ENCODE measurements around the gene PEX14.

The PEX14 gene

DNA sequence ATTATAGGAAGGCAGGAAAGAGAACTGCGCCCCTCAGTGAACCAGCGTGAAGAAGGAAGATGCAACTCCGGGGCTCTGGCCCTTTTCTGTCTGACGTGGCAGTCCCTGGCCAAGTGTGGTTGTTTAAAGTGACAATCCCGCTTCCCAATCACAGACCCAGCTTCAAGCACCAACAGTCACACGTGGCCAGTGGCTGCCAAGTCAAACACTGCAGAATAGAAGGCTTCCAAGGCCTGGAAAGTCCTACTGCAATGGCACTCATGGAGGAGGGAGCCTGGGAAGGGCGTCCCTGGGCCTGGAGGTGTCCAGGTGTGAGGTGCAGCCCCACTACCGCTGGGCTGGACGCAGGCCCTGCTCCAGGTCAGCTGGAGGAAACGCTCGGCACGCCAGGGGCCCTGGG lies 177.9 kb downstream of the PEX14 start:
- no peak for DNase-seq

- no peak for DNase-seq
Measured at GRCh38 chr1:10653370-10654125, 178.8 kb downstream of the PEX14 start.

DNA sequence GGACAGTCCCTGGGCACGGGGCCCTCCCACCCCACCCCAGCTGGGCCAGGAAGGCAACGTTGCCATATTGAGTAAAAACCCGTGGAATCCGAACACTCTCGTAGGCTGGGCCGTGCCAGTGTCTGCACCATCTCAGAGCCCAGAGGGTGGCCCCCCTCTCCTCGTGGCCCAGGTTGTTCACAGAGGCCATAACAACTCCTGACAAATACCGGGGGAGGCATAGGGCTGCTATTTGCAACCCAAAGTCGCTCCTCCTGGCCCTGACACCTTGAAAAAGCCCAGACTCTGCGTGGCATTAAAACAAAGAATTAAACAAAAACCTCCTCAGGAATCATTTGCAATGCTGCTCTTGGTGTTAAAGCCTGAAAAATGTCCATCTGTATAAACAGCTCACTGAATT lies 180.3 kb downstream of the PEX14 start:
- DNase-seq, result no peak

DNA sequence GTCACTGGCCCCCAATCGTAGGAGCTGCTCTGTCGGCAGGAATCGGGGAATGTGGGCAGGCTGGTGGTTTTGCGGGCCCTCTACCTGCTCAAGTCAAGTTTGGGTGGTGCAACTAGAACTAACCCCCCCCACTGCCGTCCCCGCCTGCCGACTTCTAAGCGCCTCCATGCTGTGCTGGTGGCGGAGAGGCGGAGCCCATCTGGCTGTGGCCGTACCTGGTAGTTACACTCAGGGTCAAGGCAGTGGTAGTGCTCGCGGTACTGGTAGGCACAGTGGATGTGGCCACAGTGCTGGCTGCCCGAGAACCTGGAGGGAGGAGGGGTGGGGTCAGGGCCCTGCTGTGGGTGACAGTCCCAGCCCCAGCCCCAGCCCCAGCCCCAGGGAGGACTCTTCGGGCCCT lies 181.7 kb downstream of the PEX14 start:
- no peak for DNase-seq

GRCh38 chr1:10657088-10657847 lies 182.5 kb downstream of the PEX14 start:
- DNase-seq, result no peak

DNA sequence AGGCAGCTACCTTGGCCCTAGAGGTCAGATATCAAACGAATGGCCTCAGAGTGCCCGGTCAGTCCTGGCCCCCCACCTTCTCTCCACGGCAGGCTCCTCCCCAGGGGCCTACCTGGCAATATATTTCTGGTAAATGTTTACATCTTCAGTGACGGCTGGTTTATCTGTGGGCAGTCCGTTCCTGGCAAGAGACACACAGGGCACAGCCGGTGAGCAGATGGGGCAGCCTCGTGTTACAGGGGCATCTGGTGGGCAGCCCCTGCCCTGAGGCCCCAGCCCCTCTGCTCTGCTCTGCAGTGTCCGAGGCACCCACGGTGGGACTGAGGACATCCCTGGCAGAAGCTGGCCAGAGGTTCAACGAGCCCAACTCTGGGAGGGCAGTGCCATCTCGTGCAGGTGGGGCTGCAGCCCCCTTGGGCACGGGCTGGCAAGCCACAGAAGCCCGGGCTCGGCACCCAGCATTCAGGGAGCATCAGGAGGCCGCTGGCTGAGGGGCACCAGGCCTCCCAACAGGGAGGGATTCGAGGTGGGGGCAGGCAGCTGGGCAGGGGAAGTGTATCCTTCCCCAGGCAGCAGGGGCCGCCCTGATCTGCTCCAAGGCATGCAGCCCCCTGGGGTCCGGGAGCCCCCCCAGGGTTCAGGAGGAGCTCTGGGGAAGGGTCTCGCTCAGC lies 183.8 kb downstream of the PEX14 start:
- DNase-seq, result no peak

GRCh38 chr1:10659218-10659617 lies 184.5 kb downstream of the PEX14 start:
- DNase-seq, result no peak

DNA sequence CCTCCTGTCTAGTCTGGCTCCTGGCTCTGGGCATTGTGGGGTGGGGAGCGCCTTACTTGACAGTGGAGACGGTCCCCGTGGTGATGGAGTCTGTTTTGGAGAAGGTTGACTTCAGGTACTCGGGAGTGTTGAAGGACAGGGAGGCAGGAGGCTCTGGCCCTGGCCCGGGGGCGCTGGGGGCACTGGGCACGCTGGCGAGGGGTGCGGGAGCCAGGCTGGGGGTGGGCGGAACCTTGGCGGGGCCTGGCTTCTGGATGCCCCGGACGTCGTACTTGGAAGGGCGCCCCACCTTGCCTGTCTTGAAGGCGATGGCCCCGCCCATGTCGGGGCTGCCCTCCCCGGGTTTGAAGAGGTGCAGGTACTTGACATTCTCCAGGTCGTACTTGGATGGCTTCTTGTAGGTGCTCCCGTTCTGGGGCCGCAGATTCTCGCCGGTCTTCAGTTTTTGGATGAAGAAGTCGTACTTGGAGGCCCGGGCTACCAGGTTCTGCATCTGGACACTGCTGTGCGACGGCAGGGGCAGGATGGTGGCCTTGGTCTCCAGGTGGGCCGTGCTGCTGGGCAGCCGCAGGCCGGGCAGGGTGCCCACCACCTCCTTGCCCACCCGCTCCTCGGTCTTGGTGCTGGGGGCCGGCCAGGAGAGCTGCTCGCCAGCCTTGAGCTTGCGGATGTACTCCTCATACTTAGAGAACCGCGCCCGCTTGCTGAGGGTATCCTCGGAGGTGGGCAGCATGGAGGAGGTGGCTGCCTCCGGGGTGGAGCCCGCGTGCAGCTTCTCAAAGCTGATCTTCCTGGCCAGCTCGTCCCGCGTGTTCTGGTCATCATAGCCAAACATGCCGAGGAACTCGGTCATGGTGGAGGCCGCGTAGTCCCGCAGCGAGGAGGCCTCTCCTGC lies 185.1 kb downstream of the PEX14 start:
- DNase-seq, result no peak

GRCh38 chr1:10661453-10661852 lies 186.7 kb downstream of the PEX14 start:
- no peak for DNase-seq

- no peak for DNase-seq
Measured at GRCh38 chr1:10662090-10662688, 187.4 kb downstream of the PEX14 start.

DNA sequence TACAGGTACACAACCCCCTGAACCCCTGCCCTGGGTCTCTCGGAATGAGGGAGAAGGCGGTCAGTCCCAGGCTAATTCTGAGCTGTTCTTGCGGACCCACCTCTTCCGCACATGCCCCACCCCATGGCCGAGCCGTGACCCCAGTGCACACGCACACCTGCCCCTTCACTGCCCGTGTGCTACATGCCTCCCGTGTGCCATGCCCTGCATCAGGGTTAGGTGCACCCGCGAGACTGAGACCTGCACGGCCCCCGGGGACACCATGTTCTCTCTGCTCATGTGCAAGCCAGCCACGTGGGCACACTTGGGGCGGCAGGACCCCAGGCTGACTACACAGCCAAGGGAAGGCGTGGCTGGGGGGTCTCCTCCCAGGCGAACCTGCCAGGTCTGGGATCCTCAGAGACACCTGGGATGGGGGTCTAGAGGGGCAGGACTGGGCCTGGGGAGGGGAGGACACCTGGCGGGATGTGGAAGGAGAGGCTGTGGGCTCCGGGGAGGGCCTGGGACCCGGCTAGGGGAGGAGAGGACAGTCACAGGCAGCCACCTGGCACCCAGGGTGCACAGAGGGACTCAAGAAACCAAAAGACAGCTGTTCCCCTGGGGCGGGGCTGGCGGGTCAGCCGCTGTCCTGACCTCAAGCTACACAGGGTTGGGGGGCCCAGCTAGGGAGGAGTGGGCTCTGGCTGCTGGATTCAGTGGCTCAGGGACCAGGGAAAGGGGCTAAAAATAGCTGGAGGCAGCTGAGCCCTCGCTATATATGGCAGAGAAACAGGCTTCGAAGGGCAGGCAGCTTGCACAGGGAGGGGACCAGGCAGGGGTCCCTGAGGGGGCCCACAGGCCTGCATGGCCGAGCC lies 188.3 kb downstream of the PEX14 start:
- DNase-seq, result no peak

GRCh38 chr1:10663678-10664035 lies 188.9 kb downstream of the PEX14 start:
- DNase-seq, result no peak

DNA sequence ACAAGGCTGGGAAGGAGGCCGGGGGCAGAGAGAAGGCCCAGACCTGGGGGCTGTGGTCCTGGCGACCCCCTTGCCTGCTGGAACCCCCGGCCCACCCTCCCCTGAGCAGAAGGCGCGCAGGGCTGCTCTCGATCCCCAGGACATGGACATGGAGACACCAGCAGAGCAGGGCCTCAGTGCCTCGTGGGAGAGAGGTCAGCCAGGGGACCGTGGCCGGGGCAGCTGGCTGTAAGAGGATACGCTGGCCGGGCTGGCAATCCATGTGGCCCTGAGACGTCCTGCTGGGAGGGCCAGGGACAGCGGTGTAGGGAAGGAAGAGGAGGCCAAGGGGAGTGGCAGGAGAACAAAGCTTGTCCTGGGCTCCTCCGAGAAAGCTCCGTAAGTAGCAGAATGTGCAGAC lies 189.5 kb downstream of the PEX14 start:
- no peak for DNase-seq

GRCh38 chr1:10665226-10665625 lies 190.5 kb downstream of the PEX14 start:
- no peak for DNase-seq

DNA sequence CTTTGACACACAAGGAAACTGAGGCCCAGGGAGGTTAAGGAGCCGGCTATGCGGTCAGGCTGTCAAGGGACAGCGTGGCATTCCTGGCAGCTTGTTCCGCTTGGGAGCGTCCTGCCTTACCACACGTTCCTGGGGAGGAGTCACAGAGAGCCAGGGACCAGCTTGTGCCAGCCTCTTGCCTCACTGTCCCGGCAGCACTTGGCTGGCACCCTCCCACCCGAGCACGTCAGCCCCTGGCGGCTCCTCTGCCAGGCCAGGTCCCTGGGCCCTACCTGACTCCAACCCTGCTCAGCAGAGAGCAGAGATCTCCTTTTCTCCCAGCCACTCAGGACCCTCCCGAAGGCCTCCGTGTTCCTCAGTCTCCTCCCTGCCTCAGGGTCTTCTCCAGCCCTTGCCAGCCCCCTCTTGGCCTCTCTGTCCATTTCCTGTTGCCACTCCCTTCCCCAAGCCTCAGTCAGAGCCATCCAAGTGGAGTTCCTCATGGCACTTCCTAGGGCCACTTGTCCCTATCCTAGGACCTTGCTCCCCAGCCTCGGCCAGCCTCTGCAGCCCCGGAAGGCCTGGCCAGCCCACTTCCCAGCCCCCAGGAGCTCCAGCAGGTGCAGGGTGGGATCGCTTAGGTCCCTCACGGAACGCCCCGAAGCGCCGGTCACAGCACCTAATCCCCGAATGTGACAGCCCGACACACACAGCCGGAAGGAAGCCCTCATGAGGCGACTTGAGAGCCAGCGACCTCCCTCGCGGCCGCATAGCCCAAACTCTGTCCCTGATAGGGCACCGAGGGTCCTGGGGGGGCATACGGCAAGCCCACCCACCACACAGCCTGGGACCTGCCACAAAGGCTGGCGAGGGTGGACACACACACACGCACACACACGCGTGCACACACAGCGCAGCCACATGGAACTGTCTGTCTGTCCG lies 191.4 kb downstream of the PEX14 start:
- DNase-seq, result no peak

DNA sequence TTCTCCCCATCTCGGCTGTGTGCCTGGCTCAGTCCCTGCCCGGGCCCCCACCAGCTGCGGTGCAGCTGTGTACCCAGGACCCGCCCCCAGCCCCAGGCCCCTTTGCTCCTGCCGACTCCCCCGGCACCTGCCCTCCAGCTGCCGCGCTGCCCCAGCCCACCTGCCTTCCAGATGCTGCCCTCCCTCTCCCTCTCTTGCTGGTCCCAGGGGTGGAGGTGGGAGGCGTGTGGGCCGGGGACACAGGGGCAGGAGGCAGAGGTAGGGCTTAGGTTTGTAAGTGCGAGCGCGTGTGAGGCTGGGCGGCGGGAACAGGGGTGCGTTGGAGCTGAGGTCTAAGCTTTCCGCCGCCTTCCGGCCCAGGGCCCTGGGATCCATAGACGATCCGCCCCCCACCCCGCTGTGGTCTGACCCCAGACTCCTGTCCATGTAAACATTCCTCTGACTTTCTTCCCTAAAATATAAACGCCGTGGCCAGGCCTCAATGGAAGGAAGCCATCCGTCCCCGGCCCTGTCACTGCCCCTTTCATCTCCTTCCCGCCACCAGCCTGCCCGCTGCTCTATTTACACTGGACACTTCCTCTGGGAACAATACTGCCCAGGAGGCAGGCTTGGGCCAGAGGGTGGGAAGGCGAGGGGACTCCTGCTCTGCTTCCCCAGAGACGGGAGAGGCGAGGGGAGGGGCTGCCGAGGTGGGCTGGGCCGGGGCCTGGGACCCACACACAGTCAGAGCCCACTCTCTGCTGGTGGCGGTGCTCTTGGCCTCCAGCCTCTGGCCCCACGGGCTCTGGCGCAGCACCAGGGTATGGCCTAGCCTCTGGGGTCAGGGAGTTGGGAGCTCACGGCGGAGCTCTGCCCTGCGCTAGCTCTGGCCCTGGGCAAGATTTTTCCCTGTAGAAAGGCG lies 193.4 kb downstream of the PEX14 start:
- DNase-seq, result no peak

GRCh38 chr1:10669570-10669969 lies 194.8 kb downstream of the PEX14 start:
- DNase-seq, result no peak

- no peak for DNase-seq
Measured at GRCh38 chr1:10670190-10670589, 195.4 kb downstream of the PEX14 start.

- DNase-seq, result no peak
Measured at GRCh38 chr1:10671090-10671489, 196.3 kb downstream of the PEX14 start.

All from GF-D8 (cell line).